SK-N-SH (cell line): ENCODE data around the gene SSC4D.

Experiments
- NFIC ChIP-seq: IDR thresholded peaks from 2 replicates; pipeline ENCODE4 v1.4.0; 2012; ENCODE audit warnings: borderline replicate concordance
- TF ChIP-seq, protein P1 (sequence below): fragments of 200-600 bp; sonication (generic); IDR thresholded peaks from 2 replicates; pipeline ENCODE4 v1.6.1; 2017; ENCODE audit warnings: antibody characterized with exemption, mild to moderate bottlenecking, moderate library complexity

DNA sequence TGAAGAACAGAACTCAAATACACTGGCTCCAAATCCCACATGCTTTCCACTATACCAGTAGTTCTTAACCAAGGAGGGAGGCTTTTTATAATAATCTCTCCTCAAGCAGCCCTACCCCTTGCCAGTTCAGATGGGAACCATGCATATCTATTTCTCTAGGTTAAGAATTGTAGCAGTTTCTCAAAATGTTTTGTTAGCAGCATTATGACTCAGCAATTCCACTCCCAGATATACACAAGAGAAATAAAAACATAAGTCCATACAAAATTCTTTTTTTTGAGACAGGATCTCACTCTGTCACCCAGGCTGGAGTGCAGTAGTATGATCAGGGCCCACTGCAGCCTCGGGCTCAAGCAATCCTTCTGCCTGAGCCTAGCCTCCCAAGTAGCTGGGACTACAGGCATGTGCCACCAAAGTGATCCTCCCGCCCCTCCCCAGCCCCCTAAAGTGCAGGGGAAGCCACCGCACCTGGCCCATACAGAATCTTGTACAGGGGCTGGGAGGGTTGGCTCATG is 68.8 kb downstream of the SSC4D start:
- TF ChIP-seq, protein P1, sequence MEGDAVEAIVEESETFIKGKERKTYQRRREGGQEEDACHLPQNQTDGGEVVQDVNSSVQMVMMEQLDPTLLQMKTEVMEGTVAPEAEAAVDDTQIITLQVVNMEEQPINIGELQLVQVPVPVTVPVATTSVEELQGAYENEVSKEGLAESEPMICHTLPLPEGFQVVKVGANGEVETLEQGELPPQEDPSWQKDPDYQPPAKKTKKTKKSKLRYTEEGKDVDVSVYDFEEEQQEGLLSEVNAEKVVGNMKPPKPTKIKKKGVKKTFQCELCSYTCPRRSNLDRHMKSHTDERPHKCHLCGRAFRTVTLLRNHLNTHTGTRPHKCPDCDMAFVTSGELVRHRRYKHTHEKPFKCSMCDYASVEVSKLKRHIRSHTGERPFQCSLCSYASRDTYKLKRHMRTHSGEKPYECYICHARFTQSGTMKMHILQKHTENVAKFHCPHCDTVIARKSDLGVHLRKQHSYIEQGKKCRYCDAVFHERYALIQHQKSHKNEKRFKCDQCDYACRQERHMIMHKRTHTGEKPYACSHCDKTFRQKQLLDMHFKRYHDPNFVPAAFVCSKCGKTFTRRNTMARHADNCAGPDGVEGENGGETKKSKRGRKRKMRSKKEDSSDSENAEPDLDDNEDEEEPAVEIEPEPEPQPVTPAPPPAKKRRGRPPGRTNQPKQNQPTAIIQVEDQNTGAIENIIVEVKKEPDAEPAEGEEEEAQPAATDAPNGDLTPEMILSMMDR, result no peak
- TF ChIP-seq NFIC, result no peak
